WERI-Rb-1 (cell line): ENCODE results near the gene NRP2.

Experiments
- DNase-seq: peaks from one replicate; pipeline ENCODE4 v3.0.0-alpha.2; 2020
- H3K27ac ChIP-seq: fragments of 250-450 bp; sonication (Bioruptor Pico); 2 replicates; pipeline ENCODE4 v1.5.1; 2020; ENCODE audit warnings: mild to moderate bottlenecking, moderate library complexity
- H3K27me3 ChIP-seq: fragments of 250-450 bp; sonication (Bioruptor Pico); 2 replicates; pipeline ENCODE4 v1.5.1; 2021; ENCODE audit warnings: mild to moderate bottlenecking, low read depth, moderate library complexity; ENCODE audit not compliant: insufficient read depth, severe bottlenecking
- H3K36me3 ChIP-seq: fragments of 250-450 bp; sonication (Bioruptor Pico); 2 replicates; pipeline ENCODE4 v1.5.1; 2020; ENCODE audit warnings: mild to moderate bottlenecking, moderate library complexity
- H3K4me3 ChIP-seq: 2 replicates; pipeline ENCODE4 v1.5.1; 2011; ENCODE audit warnings: low read depth, mild to moderate bottlenecking, control low read depth, low read length
- H3K9me3 ChIP-seq: fragments of 250-450 bp; sonication (Bioruptor Pico); 2 replicates; pipeline ENCODE4 v1.5.1; 2021; ENCODE audit warnings: mild to moderate bottlenecking, moderate library complexity; ENCODE audit not compliant: severe bottlenecking
- TF ChIP-seq, protein P1 (sequence below): IDR thresholded peaks from 2 replicates; pipeline ENCODE4 v1.5.1; 2011; ENCODE audit warnings: low read depth, mild to moderate bottlenecking, control low read depth, inconsistent platforms, low read length

NRP2 gene

DNA sequence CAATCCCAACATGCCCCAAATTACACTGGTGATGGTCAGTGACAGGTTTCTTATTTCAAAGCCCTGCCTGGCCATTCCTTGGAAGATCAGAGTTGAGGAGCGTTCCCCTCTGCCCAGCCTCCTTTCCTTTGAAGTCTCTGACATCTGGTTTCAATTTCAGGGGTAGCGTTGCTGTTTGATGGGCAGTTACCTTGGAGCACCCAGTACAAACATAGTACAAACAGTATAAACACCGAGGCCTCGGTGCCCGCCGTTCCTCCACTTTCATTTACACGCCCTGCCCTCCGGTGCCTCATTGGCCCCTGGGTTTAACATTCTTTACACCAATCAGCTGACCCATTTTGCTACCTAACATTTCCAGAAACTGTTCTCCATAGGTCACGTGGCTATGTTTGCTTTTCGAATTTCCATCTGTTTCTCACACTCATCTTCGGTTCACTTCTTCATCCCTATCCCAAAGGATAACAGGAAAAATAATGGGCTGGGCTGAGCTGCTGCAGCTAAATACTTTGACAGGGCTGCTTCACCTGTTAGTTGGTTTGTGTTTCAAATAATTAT is 65.6 kb downstream of the NRP2 start:
- Histone ChIP-seq H3K4me3 (no peak overlapping the region), H3K27me3 (no peaks in the 10 kb centered on the region), H3K36me3 (peaks cover 24% of the 10 kb centered on the region), H3K9me3 (no peaks in the 10 kb centered on the region), H3K27ac (no peak overlapping the region)
- no peak for DNase-seq
- TF ChIP-seq, protein P1, sequence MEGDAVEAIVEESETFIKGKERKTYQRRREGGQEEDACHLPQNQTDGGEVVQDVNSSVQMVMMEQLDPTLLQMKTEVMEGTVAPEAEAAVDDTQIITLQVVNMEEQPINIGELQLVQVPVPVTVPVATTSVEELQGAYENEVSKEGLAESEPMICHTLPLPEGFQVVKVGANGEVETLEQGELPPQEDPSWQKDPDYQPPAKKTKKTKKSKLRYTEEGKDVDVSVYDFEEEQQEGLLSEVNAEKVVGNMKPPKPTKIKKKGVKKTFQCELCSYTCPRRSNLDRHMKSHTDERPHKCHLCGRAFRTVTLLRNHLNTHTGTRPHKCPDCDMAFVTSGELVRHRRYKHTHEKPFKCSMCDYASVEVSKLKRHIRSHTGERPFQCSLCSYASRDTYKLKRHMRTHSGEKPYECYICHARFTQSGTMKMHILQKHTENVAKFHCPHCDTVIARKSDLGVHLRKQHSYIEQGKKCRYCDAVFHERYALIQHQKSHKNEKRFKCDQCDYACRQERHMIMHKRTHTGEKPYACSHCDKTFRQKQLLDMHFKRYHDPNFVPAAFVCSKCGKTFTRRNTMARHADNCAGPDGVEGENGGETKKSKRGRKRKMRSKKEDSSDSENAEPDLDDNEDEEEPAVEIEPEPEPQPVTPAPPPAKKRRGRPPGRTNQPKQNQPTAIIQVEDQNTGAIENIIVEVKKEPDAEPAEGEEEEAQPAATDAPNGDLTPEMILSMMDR = no peak

GRCh38 chr2:205748639-205749038 is 66.3 kb downstream of the NRP2 start:
- Histone ChIP-seq H3K4me3 (no peak overlapping the region), H3K9me3 (no peaks in the 10 kb centered on the region), H3K27ac (no peak overlapping the region), H3K36me3 (peaks cover 21% of the 10 kb centered on the region), H3K27me3 (no peaks in the 10 kb centered on the region)
- no peak for DNase-seq
- TF ChIP-seq, protein P1 = no peak

DNA sequence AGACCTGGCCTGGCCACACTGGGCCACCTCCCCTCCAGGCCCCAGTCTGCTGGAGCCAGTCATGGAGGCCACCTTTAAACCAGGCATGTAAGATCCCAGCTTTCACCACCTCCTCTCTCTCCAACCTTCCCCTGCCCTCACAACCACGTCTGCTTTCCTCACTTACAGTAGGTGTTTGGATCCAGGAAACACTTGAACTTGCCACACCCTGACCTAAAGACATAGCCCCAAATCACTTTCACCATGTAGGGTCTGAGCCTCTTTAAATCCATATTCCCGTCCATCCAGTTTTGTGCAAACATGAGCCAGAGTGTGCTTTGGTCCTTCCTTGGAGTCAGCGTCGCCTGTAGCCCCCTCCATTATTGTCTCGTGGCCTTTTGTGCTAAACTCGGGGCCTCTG is 66.8 kb downstream of the NRP2 start:
- H3K27ac ChIP-seq = no peak overlapping the region
- peaks cover 17% of the 10 kb centered on the region for H3K36me3 ChIP-seq
- no peak for DNase-seq
- TF ChIP-seq, protein P1 = no peak
- H3K9me3 ChIP-seq = no peaks in the 10 kb centered on the region
- H3K27me3 ChIP-seq = no peaks in the 10 kb centered on the region
- H3K4me3 ChIP-seq = no peak overlapping the region

DNA sequence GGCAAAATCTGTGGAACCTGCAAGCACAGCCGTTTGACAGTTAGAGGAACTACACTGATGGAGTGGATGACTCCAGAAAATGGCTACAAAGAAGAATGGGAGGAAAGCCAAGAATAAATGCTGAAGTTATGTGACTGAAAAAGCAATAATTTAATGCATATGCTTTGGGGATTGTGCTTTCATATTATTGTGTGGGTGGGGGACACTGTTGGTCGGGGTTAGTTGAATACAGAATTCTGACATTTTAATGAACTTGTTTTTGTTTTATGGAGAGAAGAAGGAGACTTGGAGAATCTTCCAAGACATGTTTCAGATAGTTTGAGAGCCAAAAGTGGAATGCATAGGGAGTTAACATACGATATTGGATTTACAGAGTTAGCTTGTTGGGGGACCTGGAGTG is 68.5 kb downstream of the NRP2 start:
- Histone ChIP-seq H3K9me3 (no peaks in the 10 kb centered on the region), H3K36me3 (peaks cover 12% of the 10 kb centered on the region), H3K4me3 (no peak overlapping the region), H3K27ac (no peak overlapping the region), H3K27me3 (no peaks in the 10 kb centered on the region)
- DNase-seq = no peak
- TF ChIP-seq, protein P1 = no peak

DNA sequence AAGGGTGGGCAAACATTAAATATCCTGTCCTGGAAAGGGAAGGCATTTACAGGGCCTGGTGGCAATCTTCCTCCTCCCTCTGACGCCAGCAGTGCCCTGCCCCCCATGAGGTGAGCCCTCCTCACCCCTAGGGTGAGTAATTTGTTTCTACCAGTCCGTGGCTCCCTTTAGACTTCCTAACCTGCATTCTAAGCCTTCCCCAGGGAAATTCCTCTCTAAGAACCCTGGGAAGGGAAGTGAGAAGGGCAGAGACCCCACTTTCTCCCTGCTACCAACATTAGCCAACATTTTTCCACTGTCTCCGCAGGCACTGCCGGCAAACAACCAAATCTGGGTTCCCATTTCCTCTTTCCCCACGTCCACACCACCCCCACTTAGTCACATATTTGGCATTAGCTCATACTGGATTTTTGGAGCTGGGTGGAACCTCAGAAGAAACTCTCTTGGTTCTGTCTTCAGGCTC is 69.3 kb downstream of the NRP2 start:
- Histone ChIP-seq H3K27me3 (no peaks in the 10 kb centered on the region), H3K9me3 (no peaks in the 10 kb centered on the region), H3K4me3 (no peak overlapping the region), H3K27ac (no peak overlapping the region), H3K36me3 (peaks cover 5% of the 10 kb centered on the region; the same call in 1 of the 2 replicates)
- no peak for DNase-seq
- TF ChIP-seq, protein P1 = no peak

GRCh38 chr2:205752296-205752820 is 70.1 kb downstream of the NRP2 start:
- DNase-seq = no peak
- no peaks in the 10 kb centered on the region for H3K9me3 ChIP-seq
- H3K27me3 ChIP-seq = no peaks in the 10 kb centered on the region
- H3K4me3 ChIP-seq = no peak overlapping the region
- TF ChIP-seq, protein P1 = no peak
- H3K27ac ChIP-seq = no peak overlapping the region
- H3K36me3 ChIP-seq = peaks cover 5% of the 10 kb centered on the region; the same call in 1 of the 2 replicates
